ENCODE data around the gene LGR4.

LGR4 gene

DNA sequence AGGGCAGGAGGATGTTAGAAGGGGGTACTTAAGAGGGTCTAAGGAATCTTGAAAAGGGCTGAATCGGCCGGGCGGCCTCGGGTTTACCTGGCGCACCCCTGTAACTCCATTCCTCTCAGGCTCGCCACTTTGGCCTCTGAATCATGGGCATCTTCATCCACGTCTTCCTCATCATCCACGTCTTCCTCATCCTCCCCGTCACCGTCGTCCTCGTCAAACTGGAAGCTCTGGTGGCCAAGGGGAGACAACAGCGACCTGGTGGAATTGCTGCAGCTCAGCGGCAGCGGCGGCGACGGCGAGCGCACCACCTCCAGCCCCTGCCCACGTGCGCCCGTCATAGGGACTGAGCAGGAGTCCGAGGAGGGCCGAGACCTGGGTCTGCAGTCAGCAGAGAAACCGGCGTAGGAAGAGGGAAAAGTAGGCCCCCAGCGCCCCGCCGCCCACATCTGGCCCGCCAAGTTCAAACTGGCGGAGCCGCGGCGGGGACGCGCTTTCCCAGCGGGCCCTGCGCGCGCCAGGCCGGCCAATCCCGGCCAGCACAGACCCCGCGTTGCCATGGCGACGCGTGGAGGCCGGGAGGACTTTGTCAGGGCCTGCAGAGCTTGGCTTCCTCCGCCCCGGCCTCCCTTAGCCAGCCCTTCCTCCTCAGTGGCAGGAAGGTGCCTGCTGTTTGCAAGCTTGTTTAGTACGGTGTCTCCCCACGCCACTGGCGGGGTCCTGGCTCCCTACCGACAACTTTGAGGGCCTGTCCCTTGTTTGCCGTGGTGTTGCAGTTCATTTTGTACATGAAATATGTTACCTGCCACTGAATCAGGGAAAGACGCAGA is 109.6 kb downstream of the LGR4 start, which contains the start of gene CCDC34:
Gene CCDC34 (minus strand): TSS at position 467 of the 827 bp plus-strand sequence. CDS start 21 bp downstream, at position 446.
- Mint-ChIP-seq H3K4me3 (peak within 1 kb of the TSS; percentile 97), H3K4me1 (peaks cover 65% of the 10 kb centered on the region), H3K27me3 (ENCODE audit: low read depth, poor library complexity) (peaks cover 7% of the 10 kb centered on the region), H3K27ac (peak within 1 kb of the TSS; percentile 99), H3K9me3 (no peaks in the 10 kb centered on the region), H3K36me3 (ENCODE audit: low read depth) (peaks cover 39% of the 10 kb centered on the region)
- TF ChIP-seq, protein P1, sequence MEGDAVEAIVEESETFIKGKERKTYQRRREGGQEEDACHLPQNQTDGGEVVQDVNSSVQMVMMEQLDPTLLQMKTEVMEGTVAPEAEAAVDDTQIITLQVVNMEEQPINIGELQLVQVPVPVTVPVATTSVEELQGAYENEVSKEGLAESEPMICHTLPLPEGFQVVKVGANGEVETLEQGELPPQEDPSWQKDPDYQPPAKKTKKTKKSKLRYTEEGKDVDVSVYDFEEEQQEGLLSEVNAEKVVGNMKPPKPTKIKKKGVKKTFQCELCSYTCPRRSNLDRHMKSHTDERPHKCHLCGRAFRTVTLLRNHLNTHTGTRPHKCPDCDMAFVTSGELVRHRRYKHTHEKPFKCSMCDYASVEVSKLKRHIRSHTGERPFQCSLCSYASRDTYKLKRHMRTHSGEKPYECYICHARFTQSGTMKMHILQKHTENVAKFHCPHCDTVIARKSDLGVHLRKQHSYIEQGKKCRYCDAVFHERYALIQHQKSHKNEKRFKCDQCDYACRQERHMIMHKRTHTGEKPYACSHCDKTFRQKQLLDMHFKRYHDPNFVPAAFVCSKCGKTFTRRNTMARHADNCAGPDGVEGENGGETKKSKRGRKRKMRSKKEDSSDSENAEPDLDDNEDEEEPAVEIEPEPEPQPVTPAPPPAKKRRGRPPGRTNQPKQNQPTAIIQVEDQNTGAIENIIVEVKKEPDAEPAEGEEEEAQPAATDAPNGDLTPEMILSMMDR (IDR thresholded peaks at IDR 0.05): no peak
- peak; percentile 95 for DNase-seq

DNA sequence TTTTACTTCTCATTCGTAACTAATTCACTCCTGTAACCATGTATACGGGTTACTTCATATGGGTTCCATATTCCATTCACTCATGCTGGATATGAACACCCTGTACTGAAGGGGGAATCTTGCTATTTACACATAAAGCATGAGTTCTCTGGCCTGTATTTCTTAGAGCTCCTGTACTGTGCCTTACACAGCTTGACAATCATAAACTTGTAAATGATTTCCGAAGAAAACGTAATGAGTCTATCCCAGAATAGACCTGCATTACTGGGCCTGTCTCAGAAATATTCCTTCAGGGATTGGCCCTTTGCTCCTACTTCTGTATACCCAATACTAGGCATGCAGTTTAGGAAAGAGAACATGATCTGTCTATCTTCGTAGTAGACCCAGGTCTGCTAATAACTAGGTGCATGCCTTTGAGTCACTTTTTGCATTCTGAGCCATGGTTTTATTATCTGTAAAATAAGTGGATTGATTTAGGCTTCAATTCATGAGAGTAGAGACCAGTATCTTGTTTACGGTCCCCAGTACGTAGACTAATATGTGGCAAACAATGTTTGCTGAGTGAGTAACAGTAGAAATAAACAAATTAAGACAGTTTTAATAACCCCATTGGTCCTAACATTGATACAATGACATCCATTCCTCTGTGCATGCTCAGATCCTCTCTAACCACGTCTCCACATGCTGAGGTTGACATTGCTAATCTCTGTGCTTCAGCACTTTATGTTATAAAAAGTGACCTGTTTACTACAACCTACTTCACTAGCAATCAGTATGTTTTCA is 110.8 kb downstream of the LGR4 start:
- peaks cover 68% of the 10 kb centered on the region for H3K4me1 Mint-ChIP-seq
- peak overlapping the region; percentile 97 for H3K4me3 Mint-ChIP-seq
- H3K27ac Mint-ChIP-seq: no peak overlapping the region
- no peak for DNase-seq
- TF ChIP-seq, protein P1 (IDR thresholded peaks at IDR 0.05): no peak
- H3K9me3 Mint-ChIP-seq: no peaks in the 10 kb centered on the region
- peaks cover 37% of the 10 kb centered on the region for H3K36me3 Mint-ChIP-seq (ENCODE audit: low read depth)
- H3K27me3 Mint-ChIP-seq (ENCODE audit: low read depth, poor library complexity): peaks cover 7% of the 10 kb centered on the region

DNA sequence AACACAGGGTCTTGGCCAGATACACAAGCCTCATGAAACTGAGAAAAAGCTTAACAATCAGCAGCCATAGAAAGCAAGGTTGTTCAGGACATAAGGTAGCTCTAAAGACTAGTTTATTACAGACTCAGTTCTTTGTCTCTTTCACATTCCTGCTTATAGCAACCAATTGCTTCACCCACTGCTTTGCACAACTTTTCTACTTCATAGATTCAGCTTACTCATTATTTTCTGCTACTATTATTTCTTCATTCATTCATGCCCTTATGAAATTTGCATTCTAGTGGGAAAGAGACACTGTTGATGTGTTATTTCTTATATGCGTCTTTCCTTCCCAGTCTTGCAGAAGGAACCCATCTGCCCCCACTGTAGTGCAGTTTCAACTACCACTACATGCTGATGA is 114.3 kb downstream of the LGR4 start:
- no peak for DNase-seq
- H3K4me3 Mint-ChIP-seq: no peak overlapping the region

DNA sequence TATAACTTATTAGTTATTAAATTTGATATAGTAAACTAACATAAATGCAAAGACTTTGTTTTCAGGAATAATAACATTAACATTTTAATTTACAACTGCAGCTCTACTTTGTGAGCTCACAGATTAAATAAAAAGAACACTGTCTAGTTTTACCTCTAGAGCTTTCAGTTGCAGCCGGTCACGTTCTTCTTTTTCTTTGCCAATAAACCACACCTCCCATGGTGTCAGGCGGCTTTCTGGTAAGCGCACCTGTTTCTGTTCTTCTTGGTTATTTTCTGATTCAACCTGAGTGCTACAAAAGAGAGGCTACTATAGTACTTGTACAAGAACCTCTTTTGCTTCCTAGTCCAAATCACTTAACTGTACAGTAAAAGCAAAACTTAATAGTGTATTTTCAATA is 115.3 kb downstream of the LGR4 start:
- Mint-ChIP-seq H3K36me3 (ENCODE audit: low read depth) (peaks cover 41% of the 10 kb centered on the region), H3K27me3 (ENCODE audit: low read depth, poor library complexity) (peaks cover 2% of the 10 kb centered on the region), H3K27ac (peak overlapping the region; percentile 50), H3K9me3 (no peaks in the 10 kb centered on the region), H3K4me3 (no peak overlapping the region), H3K4me1 (peaks cover 80% of the 10 kb centered on the region)
- no peak for DNase-seq
- TF ChIP-seq, protein P1 (IDR thresholded peaks at IDR 0.05): no peak

More for the DNA sequence above, 114.3 kb downstream of the LGR4 start:
- Mint-ChIP-seq H3K27me3 (ENCODE audit: low read depth, poor library complexity) (peaks cover 7% of the 10 kb centered on the region), H3K9me3 (no peaks in the 10 kb centered on the region), H3K36me3 (ENCODE audit: low read depth) (peaks cover 35% of the 10 kb centered on the region), H3K27ac (no peak overlapping the region), H3K4me1 (peaks cover 83% of the 10 kb centered on the region)
- TF ChIP-seq, protein P1 (IDR thresholded peaks at IDR 0.05): no peak

DNA sequence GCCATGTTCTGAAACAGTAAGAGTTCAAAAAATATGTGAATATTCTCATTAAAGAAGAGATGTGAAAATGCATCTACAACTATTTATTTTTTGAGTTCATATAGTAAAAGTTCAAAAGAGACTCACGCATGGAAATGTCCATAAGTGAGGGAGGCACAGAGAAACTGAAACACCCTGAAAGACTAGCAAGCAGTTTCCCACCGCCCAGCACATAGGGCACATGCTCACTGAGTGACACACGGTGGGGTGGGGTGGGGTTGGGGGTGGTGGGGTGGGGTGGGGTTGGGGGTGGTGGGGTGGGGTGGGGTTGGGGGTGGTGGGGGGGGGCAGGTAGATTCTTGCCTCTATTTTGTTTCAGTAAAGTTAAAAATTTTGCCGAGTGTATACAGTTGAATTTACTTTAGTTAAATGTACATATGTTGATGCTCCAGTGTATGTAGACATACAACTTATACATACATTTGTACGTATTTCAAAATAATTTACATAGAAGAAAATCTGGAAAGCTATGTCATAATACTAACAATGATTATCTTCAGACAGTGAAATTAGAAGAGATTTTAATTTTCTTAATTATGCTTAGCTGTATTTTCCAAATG is 115.9 kb downstream of the LGR4 start:
- Mint-ChIP-seq H3K4me3 (no peak overlapping the region), H3K9me3 (no peaks in the 10 kb centered on the region), H3K36me3 (ENCODE audit: low read depth) (peaks cover 46% of the 10 kb centered on the region), H3K4me1 (peaks cover 80% of the 10 kb centered on the region), H3K27me3 (ENCODE audit: low read depth, poor library complexity) (peaks cover 5% of the 10 kb centered on the region), H3K27ac (no peak overlapping the region)
- DNase-seq: no peak
- TF ChIP-seq, protein P1 (IDR thresholded peaks at IDR 0.05): no peak

Data from nephron progenitor cell (in vitro differentiated cells).